Liver (tissue), 9 donors: Measurements from ENCODE around the gene KLHL24. TPM values are rescaled to one million over a fixed set of nuclear protein-coding genes. Genes with fewer than 3 reads are reported as not detected.

ENCODE experiments used
- DNase-seq: peaks from one replicate; pipeline ENCODE4 v3.0.0-alpha.2; 2017; ENCODE audit warnings: low spot score
- H3K27ac ChIP-seq, 2 donors: one replicate each; pipeline ENCODE4 v1.7.0; 2013; ENCODE audit warnings: inconsistent platforms in 2 of 2, low read length in 2 of 2, control low read depth in 1 of 2, low read depth in 1 of 2, mild to moderate bottlenecking in 1 of 2
- H3K27me3 ChIP-seq, 4 donors: one replicate each; pipeline versions ENCODE4 v1.6.1 to v1.7.0; 2013; ENCODE audit warnings: low read length in 3 of 4, inconsistent platforms in 1 of 4, mild to moderate bottlenecking in 1 of 4, moderate library complexity in 1 of 4; ENCODE audit not compliant: control insufficient read depth in 4 of 4, insufficient read depth in 4 of 4
- H3K36me3 ChIP-seq, 4 donors: one replicate each; pipeline versions ENCODE4 v1.6.1 to v1.7.0; 2013; ENCODE audit warnings: low read length in 3 of 4, mild to moderate bottlenecking in 3 of 4, low read depth in 1 of 4, moderate library complexity in 1 of 4; ENCODE audit not compliant: control insufficient read depth in 4 of 4, insufficient read depth in 3 of 4
- H3K4me1 ChIP-seq, 4 donors: one replicate each; pipeline versions ENCODE4 v1.6.1 to v1.7.0; 2013; ENCODE audit warnings: low read length in 3 of 4, mild to moderate bottlenecking in 3 of 4, moderate library complexity in 1 of 4; ENCODE audit not compliant: control insufficient read depth in 4 of 4, insufficient read depth in 4 of 4
- H3K4me3 ChIP-seq, 3 donors: one replicate each; pipeline versions ENCODE4 v1.6.1 to v1.7.0; 2013; ENCODE audit warnings: low read length in 3 of 3, control low read depth in 1 of 3, low read depth in 1 of 3, mild to moderate bottlenecking in 1 of 3
- H3K9ac ChIP-seq, 2 donors: one replicate each; pipeline ENCODE4 v1.7.0; 2013; ENCODE audit warnings: low read length in 2 of 2, mild to moderate bottlenecking in 2 of 2, moderate library complexity in 2 of 2, control low read depth in 1 of 2, low read depth in 1 of 2
- H3K9me3 ChIP-seq, 4 donors: one replicate each; pipeline versions ENCODE4 v1.6.1 to v1.7.0; 2013; ENCODE audit warnings: low read length in 3 of 4; ENCODE audit not compliant: control insufficient read depth in 4 of 4
- CTCF ChIP-seq: fragments of 150-350 bp; IDR thresholded peaks from 2 replicates; pipeline ENCODE4 v1.5.1; 2017; ENCODE audit warnings: improper control_type of control experiment, low read depth, low read length; ENCODE audit not compliant: missing input control
- EGR1 ChIP-seq, 2 donors: IDR thresholded peaks; 2 replicates each; pipeline ENCODE4 v1.6.1; 2016 to 2018; ENCODE audit warnings: antibody characterized with exemption in 2 of 2, low read depth in 2 of 2
- FOXA1 ChIP-seq: IDR thresholded peaks from 2 replicates; pipeline ENCODE4 v1.6.1; 2016; ENCODE audit warnings: antibody characterized with exemption
- GABPA ChIP-seq, 2 donors: IDR thresholded peaks in 1 of 2; conservative IDR thresholded peaks in 1 of 2; 2 replicates each; pipeline ENCODE4 v1.6.1; 2016; ENCODE audit warnings: antibody characterized with exemption in 2 of 2, mild to moderate bottlenecking in 1 of 2, moderate library complexity in 1 of 2
- HNF4A ChIP-seq, 2 donors: conservative IDR thresholded peaks; 2 replicates each; pipeline ENCODE4 v1.6.1; 2016; ENCODE audit warnings: antibody characterized with exemption in 2 of 2, mild to moderate bottlenecking in 2 of 2
- HNF4G ChIP-seq: IDR thresholded peaks from 2 replicates; pipeline ENCODE4 v1.6.1; 2016; ENCODE audit warnings: antibody characterized with exemption
- MAX ChIP-seq: IDR thresholded peaks from 2 replicates; pipeline ENCODE4 v1.6.1; 2016; ENCODE audit warnings: antibody characterized with exemption
- RAD21 ChIP-seq, 2 donors: IDR thresholded peaks; 2 replicates each; pipeline ENCODE4 v1.6.1; 2016; ENCODE audit warnings: antibody characterized with exemption in 2 of 2, mild to moderate bottlenecking in 2 of 2
- REST ChIP-seq: IDR thresholded peaks from 2 replicates; pipeline ENCODE4 v1.6.1; 2016; ENCODE audit warnings: antibody characterized with exemption, mild to moderate bottlenecking
- RXRA ChIP-seq, 2 donors: IDR thresholded peaks; 2 replicates each; pipeline ENCODE4 v1.6.1; 2017 to 2018; ENCODE audit warnings: antibody characterized with exemption in 2 of 2, mild to moderate bottlenecking in 1 of 2
- SP1 ChIP-seq: IDR thresholded peaks from 2 replicates; pipeline ENCODE4 v1.6.1; 2018; ENCODE audit warnings: antibody characterized with exemption, mild to moderate bottlenecking
- YY1 ChIP-seq: IDR thresholded peaks from 2 replicates; pipeline ENCODE4 v1.6.1; 2016; ENCODE audit warnings: antibody characterized with exemption, mild to moderate bottlenecking
- ZBTB33 ChIP-seq: IDR thresholded peaks from 2 replicates; pipeline ENCODE4 v1.6.1; 2016; ENCODE audit warnings: antibody characterized with exemption
- WGBS: extraction: QIAGEN DNeasy Blood & Tissue Kit; methylation state at CpG from one replicate; pipeline ENCODE4 v1.1.7; 2013; 5-methylcytosine and 5-hydroxymethylcytosine counted together
- polyA plus RNA-seq, 2 donors: library from polyadenylated mRNA; stranded (reverse) in 1 of 2; unstranded in 1 of 2; fragments of 200-250 nt in 1 of 2; fragments of >200 nt in 1 of 2; fragmentation: Nextera tagmentation in 1 of 2; extraction: Ambion mirVana in 1 of 2; gene quantifications; one replicate each; pipeline versions ENCODE4 v1.2.1 to v1.2.3, GENCODE V29; 2013 to 2015
- total RNA-seq, 2 donors: library from RNA; depleted of rRNA; stranded (reverse); fragments of >200 nt; gene quantifications; one replicate each; pipeline ENCODE4 v1.2.3, GENCODE V29; 2014
- donor health status: healthy.
- donor health status: healthy.
- donor health status: healthy.
- donor health status: healthy.
- donor health status: healthy.

KLHL24 gene
- total and polyA plus RNA-seq, 4 donors = 6.4 to 81.8 (median 18.4) TPM

- WGBS = 99% methylated on average over 3 of the region's 3 CpGs
- Histone ChIP-seq H3K4me3 (no peak overlapping the region), H3K36me3 (no peaks in the 10 kb centered on the region), H3K9me3 (no peaks in the 10 kb centered on the region), H3K27ac (no peak overlapping the region), H3K9ac (no peak overlapping the region), H3K4me1 (no peaks in the 10 kb centered on the region), H3K27me3 (no peaks in the 10 kb centered on the region)
- DNase-seq = no peak
- TF ChIP-seq SP1 = no peak
- no peak for TF ChIP-seq ZBTB33
- no peak for TF ChIP-seq CTCF
- no peak for TF ChIP-seq GABPA (IDR thresholded peaks at IDR 0.05 in 1 of 2, conservative IDR thresholded peaks at IDR 0.05 in 1 of 2)
Observed at GRCh38 chr3:183711516-183711915, 76.1 kb downstream of the KLHL24 start.

- H3K9me3 ChIP-seq = no peaks in the 10 kb centered on the region
- H3K9ac ChIP-seq = no peak overlapping the region
- no peak overlapping the region for H3K4me3 ChIP-seq
- no peaks in the 10 kb centered on the region for H3K27me3 ChIP-seq
- H3K36me3 ChIP-seq = peaks cover 4 to 8% (median 5%) of the 10 kb centered on the region in 4 donors
- no peaks in the 10 kb centered on the region for H3K4me1 ChIP-seq
- DNase-seq = no peak
- TF ChIP-seq CTCF (no peak), EGR1 (IDR thresholded peaks at IDR 0.05; ENCODE audit: low read depth in 2 of 2) (no peak), RXRA (IDR thresholded peaks at IDR 0.05) (no peak), RAD21 (IDR thresholded peaks at IDR 0.05) (no peak), REST (no peak), HNF4A (conservative IDR thresholded peaks at IDR 0.05) (no peak), MAX (no peak), YY1 (no peak), ZBTB33 (no peak), SP1 (no peak), HNF4G (no peak), FOXA1 (no peak)
- no peak overlapping the region for H3K27ac ChIP-seq
Observed at GRCh38 chr3:183714622-183715021, 79.2 kb downstream of the KLHL24 start.
